ENCODE measurements around the gene ARL15.

- TF ChIP-seq CHD2 (IDR thresholded peaks at IDR 0.05; ENCODE audit: low read length), result no peak
- no peak for TF ChIP-seq SUZ12 (IDR thresholded peaks at IDR 0.05; ENCODE audit: low read length)
- TF ChIP-seq EGR1 (IDR thresholded peaks at IDR 0.05; ENCODE audit: borderline replicate concordance, low read depth, low read length), result no peak
- TF ChIP-seq CTCF (IDR thresholded peaks at IDR 0.05; ENCODE audit: control extremely low read depth in 1 of 3, insufficient read depth in 1 of 3, low read depth in 1 of 3, low read length in 3 of 3), result no peak
- TF ChIP-seq POLR2AphosphoS5 (IDR thresholded peaks at IDR 0.05; ENCODE audit: low read depth, low read length), result no peak
- TF ChIP-seq PHF8 (conservative IDR thresholded peaks at IDR 0.05; ENCODE audit: low read depth, low read length), result no peak
- TF ChIP-seq ATF2 (IDR thresholded peaks at IDR 0.05; ENCODE audit: low read length), result no peak
- no peak for TF ChIP-seq EZH2 (IDR thresholded peaks at IDR 0.05; ENCODE audit: low read depth, low read length, severe bottlenecking)
- TF ChIP-seq CEBPB (IDR thresholded peaks at IDR 0.05; ENCODE audit: low read depth, low read length), result no peak
Observed at GRCh38 chr5:54295651-54296276, 14.6 kb downstream of the ARL15 start.

Data from H1 (cell line).